ENCODE results near the gene TBC1D2. TPM values are rescaled to one million over a fixed set of nuclear protein-coding genes. Genes with fewer than 3 reads are reported as not detected.
"Not testable (repeated sequence)": the region's sequence is repeated elsewhere in the genome, so short reads cannot be mapped to it uniquely, and the experiment has no call there.

TBC1D2 gene
- total RNA-seq, 4 donors from 2014 or later: 2.5 to 10.9 (median 7.5) TPM

GRCh38 chr9:98275159-98275558, 19.7 kb upstream of the TBC1D2 start:
- intact Hi-C loops (cut with DNase I; ENCODE audit: low total_unique reads): no loop called here
- Histone ChIP-seq H3K9me3 (no peaks in the 10 kb centered on the region), H3K36me3 (no peaks in the 10 kb centered on the region), H3K27ac (no peak overlapping the region), H3K4me3 (no peak overlapping the region), H3K4me1 (no peaks in the 10 kb centered on the region), H3K27me3 (no peaks in the 10 kb centered on the region)
- no peak for DNase-seq
- no peak for TF ChIP-seq POLR2A (IDR thresholded peaks at IDR 0.05)
- no peak for TF ChIP-seq CTCF (IDR thresholded peaks at IDR 0.05)

- H3K9me3 ChIP-seq: no peaks in the 10 kb centered on the region
- H3K4me3 ChIP-seq: no peak overlapping the region
- no peaks in the 10 kb centered on the region for H3K27me3 ChIP-seq
- H3K27ac ChIP-seq: no peak overlapping the region
- TF ChIP-seq CTCF (IDR thresholded peaks at IDR 0.05): no peak
- no peak for TF ChIP-seq POLR2A (IDR thresholded peaks at IDR 0.05)
- DNase-seq: no peak
- H3K4me1 ChIP-seq: no peaks in the 10 kb centered on the region
- H3K36me3 ChIP-seq: no peaks in the 10 kb centered on the region
- intact Hi-C loops (cut with DNase I; ENCODE audit: low total_unique reads): no loop called here
These were observed 16.6 kb upstream of the TBC1D2 start for GRCh38 chr9:98272083-98272482.

- Histone ChIP-seq H3K27me3 (no peaks in the 10 kb centered on the region), H3K27ac (no peak overlapping the region), H3K4me1 (no peaks in the 10 kb centered on the region), H3K4me3 (no peak overlapping the region), H3K36me3 (no peaks in the 10 kb centered on the region), H3K9me3 (no peaks in the 10 kb centered on the region)
- no peak for DNase-seq
- TF ChIP-seq CTCF (IDR thresholded peaks at IDR 0.05) (no peak), POLR2A (IDR thresholded peaks at IDR 0.05) (no peak)
- intact Hi-C loops (cut with DNase I; ENCODE audit: low total_unique reads): no loop called here
These were observed 16.0 kb upstream of the TBC1D2 start for GRCh38 chr9:98271479-98271878.

GRCh38 chr9:98270284-98270683, 14.8 kb upstream of the TBC1D2 start:
- H3K36me3 ChIP-seq; H3K4me1 ChIP-seq; H3K9me3 ChIP-seq; H3K27me3 ChIP-seq; H3K27ac ChIP-seq; DNase-seq; intact Hi-C loops (cut with DNase I; ENCODE audit: low total_unique reads); H3K4me3 ChIP-seq: not testable (repeated sequence)

GRCh38 chr9:98269652-98270051, 14.2 kb upstream of the TBC1D2 start:
- H3K4me3 ChIP-seq; H3K27me3 ChIP-seq; H3K4me1 ChIP-seq; DNase-seq; H3K27ac ChIP-seq; H3K36me3 ChIP-seq; H3K9me3 ChIP-seq; intact Hi-C loops (cut with DNase I; ENCODE audit: low total_unique reads): not testable (repeated sequence)

- intact Hi-C loops (cut with DNase I; ENCODE audit: low total_unique reads); DNase-seq; H3K27ac ChIP-seq; H3K36me3 ChIP-seq; H3K9me3 ChIP-seq; H3K27me3 ChIP-seq; H3K4me1 ChIP-seq; H3K4me3 ChIP-seq: not testable (repeated sequence)
These were observed 12.1 kb upstream of the TBC1D2 start for GRCh38 chr9:98267556-98267955.

GRCh38 chr9:98264516-98264915, 9.1 kb upstream of the TBC1D2 start:
- no peak overlapping the region for H3K4me3 ChIP-seq
- no peaks in the 10 kb centered on the region for H3K4me1 ChIP-seq
- no peak for DNase-seq
- TF ChIP-seq CTCF (IDR thresholded peaks at IDR 0.05) (no peak), POLR2A (IDR thresholded peaks at IDR 0.05) (no peak)
- no peak overlapping the region for H3K27ac ChIP-seq
- intact Hi-C loops (cut with DNase I; ENCODE audit: low total_unique reads): no loop called here
- no peaks in the 10 kb centered on the region for H3K9me3 ChIP-seq
- H3K27me3 ChIP-seq: no peaks in the 10 kb centered on the region
- no peaks in the 10 kb centered on the region for H3K36me3 ChIP-seq

Data from uterus (tissue), 4 donors.